NT2/D1 (cell line): ENCODE measurements around the gene EDN3.

Experiments used
- SUZ12 ChIP-seq: IDR thresholded peaks from 2 replicates; pipeline ENCODE4 v1.6.1; 2011; ENCODE audit not compliant: insufficient read length, insufficient read depth; ENCODE audit errors: extremely low read depth
- YY1 ChIP-seq: IDR thresholded peaks from 2 replicates; pipeline ENCODE4 v1.6.1; 2011; ENCODE audit not compliant: insufficient read length, insufficient read depth
- ZNF274 ChIP-seq: IDR thresholded peaks from 2 replicates; pipeline ENCODE4 v1.6.1; 2011; ENCODE audit warnings: mild to moderate bottlenecking, low read depth, low read length

DNA sequence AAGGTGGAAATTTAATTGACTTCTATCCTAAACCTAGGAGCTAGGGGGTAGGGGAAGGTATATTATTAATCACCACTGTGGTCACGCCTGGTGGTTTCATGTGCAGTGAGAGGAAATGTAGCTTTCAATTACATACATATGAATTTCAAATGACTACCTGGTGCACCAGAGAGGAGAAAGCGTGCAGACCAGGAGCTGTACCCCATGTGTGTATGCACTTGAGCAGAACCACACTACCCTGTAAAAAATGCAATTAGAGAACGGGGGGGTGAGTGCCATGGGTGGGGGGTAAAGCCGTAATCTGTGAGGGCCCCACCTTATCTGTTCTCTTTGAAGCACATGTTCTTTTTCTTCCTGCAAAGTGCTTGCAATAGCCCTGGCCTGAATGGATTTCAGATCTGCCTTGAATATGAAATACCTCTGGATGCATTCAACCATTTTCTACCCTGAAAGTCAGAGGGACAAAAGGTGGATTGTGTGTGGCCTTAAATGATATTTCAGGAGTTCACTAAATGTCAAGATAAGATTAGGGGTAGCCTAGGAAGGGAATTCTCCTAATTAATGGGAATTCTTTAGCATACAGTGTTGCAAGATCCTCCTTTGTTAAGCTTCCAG is 30.9 kb upstream of the EDN3 start:
- TF ChIP-seq YY1 (no peak), ZNF274 (no peak), SUZ12 (no peak)
